ENCODE measurements around the gene USP6NL. TPM values are rescaled to one million over a fixed set of nuclear protein-coding genes. Genes with fewer than 3 reads are reported as not detected.
"Not testable (repeated sequence)": the region's sequence is repeated elsewhere in the genome, so short reads cannot be mapped to it uniquely, and the experiment has no call there.

USP6NL gene
- total RNA-seq, 4 donors from 2014 or later: 10.4 to 14.9 (median 13.2) TPM

GRCh38 chr10:11498399-11498798, 113.1 kb downstream of the USP6NL start:
- H3K27ac ChIP-seq (replicated peaks in 1 of 4): no peak overlapping the region
- H3K27me3 ChIP-seq: no peaks in the 10 kb centered on the region
- no peaks in the 10 kb centered on the region for H3K9me3 ChIP-seq
- WGBS: 91% methylated on average over 2 of the region's 2 CpGs
- peaks cover 0 to 23% (median 0%) of the 10 kb centered on the region in 4 donors for H3K36me3 ChIP-seq
- H3K4me1 ChIP-seq: no peaks in the 10 kb centered on the region
- no peak for DNase-seq (ENCODE audit: extremely low spot score)
- TF ChIP-seq, protein P1, sequence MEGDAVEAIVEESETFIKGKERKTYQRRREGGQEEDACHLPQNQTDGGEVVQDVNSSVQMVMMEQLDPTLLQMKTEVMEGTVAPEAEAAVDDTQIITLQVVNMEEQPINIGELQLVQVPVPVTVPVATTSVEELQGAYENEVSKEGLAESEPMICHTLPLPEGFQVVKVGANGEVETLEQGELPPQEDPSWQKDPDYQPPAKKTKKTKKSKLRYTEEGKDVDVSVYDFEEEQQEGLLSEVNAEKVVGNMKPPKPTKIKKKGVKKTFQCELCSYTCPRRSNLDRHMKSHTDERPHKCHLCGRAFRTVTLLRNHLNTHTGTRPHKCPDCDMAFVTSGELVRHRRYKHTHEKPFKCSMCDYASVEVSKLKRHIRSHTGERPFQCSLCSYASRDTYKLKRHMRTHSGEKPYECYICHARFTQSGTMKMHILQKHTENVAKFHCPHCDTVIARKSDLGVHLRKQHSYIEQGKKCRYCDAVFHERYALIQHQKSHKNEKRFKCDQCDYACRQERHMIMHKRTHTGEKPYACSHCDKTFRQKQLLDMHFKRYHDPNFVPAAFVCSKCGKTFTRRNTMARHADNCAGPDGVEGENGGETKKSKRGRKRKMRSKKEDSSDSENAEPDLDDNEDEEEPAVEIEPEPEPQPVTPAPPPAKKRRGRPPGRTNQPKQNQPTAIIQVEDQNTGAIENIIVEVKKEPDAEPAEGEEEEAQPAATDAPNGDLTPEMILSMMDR (IDR thresholded peaks at IDR 0.05): no peak
- H3K4me3 ChIP-seq: no peak overlapping the region
- intact Hi-C loops (cut with DNase I): no loop called here

GRCh38 chr10:11494923-11495322, 116.5 kb downstream of the USP6NL start:
- H3K27me3 ChIP-seq; H3K9me3 ChIP-seq; DNase-seq (ENCODE audit: extremely low spot score); intact Hi-C loops (cut with DNase I); H3K4me1 ChIP-seq; H3K27ac ChIP-seq (replicated peaks in 1 of 4); H3K4me3 ChIP-seq: not testable (repeated sequence)
- peaks cover 10 to 48% (median 12%) of the 10 kb centered on the region in 4 donors for H3K36me3 ChIP-seq
- TF ChIP-seq, protein P1 (IDR thresholded peaks at IDR 0.05): peak; percentile 32 to 51 (median 51)
- WGBS: 61% methylated on average over 12 of the region's 13 CpGs

DNA sequence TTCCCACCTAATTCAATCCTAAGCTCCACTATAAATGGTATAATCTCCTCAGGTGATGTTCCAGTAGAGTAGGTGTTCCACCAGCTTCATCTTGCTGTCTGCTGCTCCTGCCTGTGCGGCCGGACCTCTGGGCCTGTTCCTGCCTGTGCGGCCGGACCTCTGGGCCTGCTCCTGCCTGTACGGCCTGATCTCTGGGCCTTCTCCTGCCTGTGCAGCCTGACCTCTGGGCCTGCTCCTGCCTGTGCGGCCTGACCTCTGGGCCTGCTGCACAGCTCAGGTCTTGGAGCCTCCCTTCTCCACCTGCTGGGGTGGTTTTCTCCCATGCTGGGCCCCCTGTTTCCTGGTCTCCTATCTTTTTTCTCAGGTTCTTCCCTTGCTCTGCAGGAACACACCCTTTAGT, 117.8 kb downstream of the USP6NL start:
- Histone ChIP-seq H3K9me3 (no peaks in the 10 kb centered on the region), H3K36me3 (peaks cover 10 to 45% (median 15%) of the 10 kb centered on the region in 4 donors), H3K4me3 (no peak overlapping the region), H3K4me1 (no peaks in the 10 kb centered on the region), H3K27me3 (no peaks in the 10 kb centered on the region), H3K27ac (replicated peaks in 1 of 4) (no peak overlapping the region)
- WGBS: 92% methylated on average over 4 of the region's 6 CpGs
- intact Hi-C loops (cut with DNase I): no loop called here
- DNase-seq (ENCODE audit: extremely low spot score): no peak
- TF ChIP-seq POLR2AphosphoS5 (IDR thresholded peaks at IDR 0.05) (no peak), POLR2A (IDR thresholded peaks at IDR 0.05; ENCODE audit: low read depth) (no peak), EP300 (IDR thresholded peaks at IDR 0.05) (no peak)
- TF ChIP-seq, protein P1 (IDR thresholded peaks at IDR 0.05): no peak

DNA sequence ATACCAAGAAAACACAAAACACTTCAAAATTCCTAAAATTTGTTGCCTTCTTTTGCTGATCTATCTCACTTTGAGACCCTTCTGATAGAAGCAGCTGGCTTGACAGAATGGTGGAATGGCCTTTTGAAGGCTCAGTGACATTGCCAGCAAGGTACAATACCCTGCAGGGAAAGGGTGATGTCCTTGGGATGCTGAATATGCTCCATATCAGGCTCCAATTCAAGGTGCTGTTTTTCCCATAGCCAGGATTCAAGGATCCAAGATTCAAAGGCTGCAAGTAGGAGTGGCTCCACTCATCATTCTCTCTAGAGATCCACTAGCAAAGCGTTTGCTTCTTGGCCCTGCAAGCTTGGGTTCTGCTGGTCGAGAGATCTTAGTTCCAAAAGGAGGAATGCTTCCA, 120.4 kb downstream of the USP6NL start:
- Histone ChIP-seq H3K4me3 (no peak overlapping the region), H3K4me1 (no peaks in the 10 kb centered on the region), H3K27me3 (no peaks in the 10 kb centered on the region), H3K27ac (replicated peaks in 1 of 4) (no peak overlapping the region), H3K9me3 (no peaks in the 10 kb centered on the region), H3K36me3 (peaks cover 10 to 45% (median 15%) of the 10 kb centered on the region in 4 donors)
- intact Hi-C loops (cut with DNase I): no loop called here
- TF ChIP-seq POLR2AphosphoS5 (IDR thresholded peaks at IDR 0.05) (no peak), POLR2A (IDR thresholded peaks at IDR 0.05; ENCODE audit: low read depth) (no peak), EP300 (IDR thresholded peaks at IDR 0.05) (no peak)
- TF ChIP-seq, protein P1 (IDR thresholded peaks at IDR 0.05): no peak
- DNase-seq (ENCODE audit: extremely low spot score): no peak
- 80% methylated on average over 2 of the region's 2 CpGs for WGBS

GRCh38 chr10:11489591-11489990, 121.9 kb downstream of the USP6NL start:
- H3K4me1 ChIP-seq: no peaks in the 10 kb centered on the region
- no peaks in the 10 kb centered on the region for H3K27me3 ChIP-seq
- H3K36me3 ChIP-seq: peaks cover 10 to 52% (median 20%) of the 10 kb centered on the region in 4 donors
- no peaks in the 10 kb centered on the region for H3K9me3 ChIP-seq
- intact Hi-C loops (cut with DNase I): no loop called here
- TF ChIP-seq EP300 (IDR thresholded peaks at IDR 0.05): no peak
- TF ChIP-seq, protein P1 (IDR thresholded peaks at IDR 0.05): no peak
- TF ChIP-seq POLR2A (IDR thresholded peaks at IDR 0.05; ENCODE audit: low read depth): no peak
- no peak for TF ChIP-seq POLR2AphosphoS5 (IDR thresholded peaks at IDR 0.05)
- H3K4me3 ChIP-seq: no peak overlapping the region
- 94% methylated on average over 2 of the region's 2 CpGs for WGBS
- no peak for DNase-seq (ENCODE audit: extremely low spot score)
- H3K27ac ChIP-seq (replicated peaks in 1 of 4): no peak overlapping the region

Measured in esophagus muscularis mucosa (tissue), 4 donors.